Dendritic cell treated with granulocyte-macrophage colony-stimulating factor and Interleukin-4, amounts not matched to agents 40 ng/mL and 50 ng/mL, for 4 days (primary cell): ENCODE results near the gene TMEM82.
A peak's percentile ranks its signal among the peaks of the same experiment; 100 is the strongest.
"Not testable (repeated sequence)": the region's sequence is repeated elsewhere in the genome, so short reads cannot be mapped to it uniquely, and the experiment has no call there.

ENCODE experiments used
- H3K27ac Mint-ChIP-seq: one replicate; pipeline ENCODE4 v1.8.0; 2022; ENCODE audit warnings: mild to moderate bottlenecking, mixed read lengths
- H3K27me3 Mint-ChIP-seq: one replicate; pipeline ENCODE4 v1.8.0; 2022; ENCODE audit warnings: mild to moderate bottlenecking, mixed read lengths
- H3K36me3 Mint-ChIP-seq: one replicate; pipeline ENCODE4 v1.8.0; 2022; ENCODE audit warnings: low read depth, mixed read lengths
- H3K4me1 Mint-ChIP-seq: one replicate; pipeline ENCODE4 v1.8.0; 2022; ENCODE audit warnings: low read depth, mixed read lengths
- H3K4me3 Mint-ChIP-seq: one replicate; pipeline ENCODE4 v1.8.0; 2022; ENCODE audit warnings: mild to moderate bottlenecking, moderate library complexity, mixed read lengths
- H3K9me3 Mint-ChIP-seq: one replicate; pipeline ENCODE4 v1.8.0; 2022; ENCODE audit warnings: mixed read lengths
- intact Hi-C: fragments of 100-400 bp; cut with micrococcal nuclease; formaldehyde crosslinking; loops from one replicate; pipeline ENCODE4 v1.15.0; 2022

TMEM82 gene

DNA sequence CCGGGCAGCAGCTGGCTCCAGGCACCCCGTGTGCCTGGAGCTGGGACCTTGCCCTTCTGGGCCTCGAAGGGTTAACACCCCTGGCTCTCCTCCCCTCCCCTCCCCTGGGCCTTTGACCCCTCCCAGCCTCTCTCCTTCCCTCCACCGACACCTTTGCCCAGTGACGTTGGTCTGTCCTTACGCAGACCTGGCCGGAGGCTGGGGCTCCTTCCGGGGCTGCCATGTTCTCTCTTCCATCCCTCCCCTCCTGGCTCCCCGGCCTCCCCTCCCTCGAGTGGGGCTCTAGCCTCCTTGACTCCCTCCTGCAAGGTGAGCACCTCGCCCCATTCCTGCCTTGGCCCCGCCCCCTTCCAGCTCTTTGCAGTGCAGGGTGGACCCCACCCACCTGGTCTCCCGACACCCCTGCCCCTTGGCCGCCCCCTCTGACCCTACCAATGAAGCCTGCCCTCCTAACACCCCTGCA, at the start of gene TMEM82:
TSS of gene TMEM82 (plus strand) at position 161 of the 463 bp plus-strand sequence. CDS start at position 222, 61 bp downstream.
- Mint-ChIP-seq H3K36me3 (peaks cover 25% of the 10 kb centered on the region), H3K4me1 (peaks cover 13% of the 10 kb centered on the region), H3K27me3 (no peaks in the 10 kb centered on the region), H3K9me3 (no peaks in the 10 kb centered on the region), H3K27ac (no peak within 1 kb of the TSS), H3K4me3 (no peak within 1 kb of the TSS)
- intact Hi-C loops = no loop called here

DNA sequence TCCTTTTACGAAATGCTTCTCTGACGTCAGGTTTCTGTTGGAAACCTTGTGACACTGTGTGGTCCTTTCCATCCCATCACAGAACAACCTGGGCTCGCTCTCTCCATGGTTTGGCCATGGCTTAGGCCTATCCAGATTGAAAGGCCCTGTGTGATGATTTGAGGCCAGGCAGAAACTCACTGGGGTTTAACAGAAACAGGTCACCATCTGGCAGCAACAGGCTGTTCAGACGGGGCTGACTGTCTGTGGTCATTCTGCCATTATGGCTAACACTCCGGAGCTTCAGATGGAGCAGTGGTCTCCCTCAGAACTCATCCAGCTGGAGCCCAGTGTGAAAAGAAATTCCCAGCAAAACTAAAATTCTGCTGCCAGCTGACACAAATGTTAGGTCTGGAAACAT, 48.9 kb upstream of the TMEM82 start:
- Mint-ChIP-seq H3K36me3 (peaks cover 59% of the 10 kb centered on the region), H3K4me1 (peaks cover 82% of the 10 kb centered on the region), H3K27me3 (no peaks in the 10 kb centered on the region), H3K4me3 (no peak overlapping the region), H3K9me3 (no peaks in the 10 kb centered on the region), H3K27ac (peak overlapping the region; percentile 97)
- intact Hi-C loops = no loop called here

DNA sequence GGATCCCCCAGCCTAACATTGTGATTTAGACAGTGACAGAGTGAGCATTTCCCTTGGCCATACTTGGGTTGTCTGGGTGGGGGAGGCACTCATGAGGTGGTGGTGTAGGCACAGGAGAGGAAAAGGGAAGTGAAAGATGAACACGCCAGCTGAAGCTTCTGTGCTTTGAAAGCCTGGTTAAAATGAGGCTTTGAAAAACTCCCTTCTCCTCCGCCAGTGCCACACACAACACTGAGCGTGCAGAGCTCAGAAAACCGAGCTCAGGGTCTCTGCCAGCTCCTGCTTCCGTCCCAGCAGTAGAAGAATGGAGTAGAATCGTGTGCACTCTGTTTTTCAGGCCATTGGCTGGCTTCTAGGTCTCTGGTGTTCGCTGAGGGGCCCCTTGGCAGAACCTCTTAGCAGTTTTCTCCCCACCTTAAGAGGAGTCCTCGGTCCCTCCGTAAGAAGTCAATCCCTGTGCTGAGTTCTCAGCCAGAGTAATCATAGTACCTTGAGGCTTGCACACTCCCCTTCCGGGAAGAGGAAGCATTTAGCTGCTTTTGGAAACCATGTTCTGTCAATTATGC, 45.3 kb upstream of the TMEM82 start:
- Mint-ChIP-seq H3K27ac (peak overlapping the region; percentile 97), H3K36me3 (peaks cover 52% of the 10 kb centered on the region), H3K4me1 (peaks cover 81% of the 10 kb centered on the region), H3K9me3 (no peaks in the 10 kb centered on the region), H3K27me3 (no peaks in the 10 kb centered on the region), H3K4me3 (peak overlapping the region; percentile 64)
- intact Hi-C loops = loop anchor here (2.0 to 5.0 kb wide), 2 partner anchors 16 to 35 kb away; no protein-coding TSS in a partner anchor

DNA sequence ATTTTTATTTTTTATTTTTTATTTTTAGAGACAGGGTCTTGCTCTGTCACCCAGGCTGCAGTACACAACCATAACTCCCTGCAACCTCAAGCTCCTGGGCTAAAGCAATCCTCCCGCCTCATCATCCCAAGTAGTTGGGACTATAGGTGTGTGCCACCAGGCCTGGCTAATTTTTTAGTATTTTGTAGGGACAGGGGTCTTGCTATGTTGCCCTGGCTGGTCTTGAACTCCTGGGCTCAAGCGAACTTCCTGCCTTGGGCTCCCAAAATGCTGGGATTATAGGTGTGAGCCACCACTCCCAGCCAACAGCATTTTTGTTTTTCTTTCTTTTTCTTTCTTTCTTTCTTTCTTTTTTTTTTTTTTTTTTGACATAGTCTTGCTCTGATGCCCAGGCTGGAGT, 44.1 kb upstream of the TMEM82 start:
- peak overlapping the region; percentile 97 for H3K27ac Mint-ChIP-seq
- peaks cover 47% of the 10 kb centered on the region for H3K36me3 Mint-ChIP-seq
- peaks cover 79% of the 10 kb centered on the region for H3K4me1 Mint-ChIP-seq

DNA sequence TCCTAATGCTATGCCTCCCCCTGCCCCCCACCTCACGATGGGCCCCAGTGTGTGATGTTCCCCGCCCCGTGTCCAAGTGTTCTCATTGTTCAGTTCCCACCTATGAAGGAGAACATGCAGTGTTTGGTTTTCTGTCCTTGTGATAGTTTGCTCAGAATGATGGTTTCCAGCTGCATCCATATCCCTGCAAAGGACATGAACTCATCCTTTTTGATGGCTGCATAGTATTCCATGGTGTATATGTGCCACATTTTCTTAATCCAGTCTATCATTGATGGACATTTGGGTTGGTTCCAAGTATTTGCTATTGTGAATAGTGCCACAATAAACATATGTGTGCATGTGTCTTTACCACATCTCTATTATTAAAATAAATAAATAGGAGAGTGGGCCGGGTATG, 43.0 kb upstream of the TMEM82 start:
- peaks cover 79% of the 10 kb centered on the region for H3K4me1 Mint-ChIP-seq
- peaks cover 40% of the 10 kb centered on the region for H3K36me3 Mint-ChIP-seq
- H3K27me3 Mint-ChIP-seq, H3K27ac Mint-ChIP-seq, H3K4me3 Mint-ChIP-seq, H3K9me3 Mint-ChIP-seq: not testable (repeated sequence)
- intact Hi-C loops = loop anchor here (5.0 kb wide), 1 partner anchor 37 kb away; no protein-coding TSS in a partner anchor

More for the DNA sequence above, 44.1 kb upstream of the TMEM82 start:
- intact Hi-C loops = loop anchor here (5.0 kb wide), 1 partner anchor 36 kb away; no protein-coding TSS in a partner anchor
- Mint-ChIP-seq H3K27me3 (no peaks in the 10 kb centered on the region), H3K4me3 (peak overlapping the region; percentile 26), H3K9me3 (no peaks in the 10 kb centered on the region)

DNA sequence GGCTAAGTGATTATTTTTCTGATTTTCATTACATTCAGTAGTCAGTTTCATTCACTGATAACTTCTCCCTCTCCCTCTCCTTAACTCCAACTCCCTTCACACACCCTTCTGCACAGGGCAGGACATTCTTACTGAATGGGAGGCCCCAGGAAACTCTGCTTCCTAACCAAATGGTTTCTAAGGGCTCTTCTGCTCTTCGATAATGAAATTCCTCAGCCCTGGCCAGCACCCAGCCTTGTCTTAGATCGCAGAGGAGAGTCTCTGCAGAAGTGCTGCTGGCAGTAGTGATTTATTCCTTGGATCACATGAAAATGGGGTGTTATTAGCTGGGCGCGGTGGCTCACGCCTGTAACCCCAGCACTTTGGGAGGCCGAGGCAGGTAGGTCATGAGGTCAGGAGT, 41.8 kb upstream of the TMEM82 start:
- H3K36me3 Mint-ChIP-seq = peaks cover 49% of the 10 kb centered on the region
- H3K27me3 Mint-ChIP-seq = no peaks in the 10 kb centered on the region
- H3K4me3 Mint-ChIP-seq = no peak overlapping the region
- no peaks in the 10 kb centered on the region for H3K9me3 Mint-ChIP-seq
- intact Hi-C loops = no loop called here
- H3K4me1 Mint-ChIP-seq = peaks cover 77% of the 10 kb centered on the region
- peak overlapping the region; percentile 16 for H3K27ac Mint-ChIP-seq

DNA sequence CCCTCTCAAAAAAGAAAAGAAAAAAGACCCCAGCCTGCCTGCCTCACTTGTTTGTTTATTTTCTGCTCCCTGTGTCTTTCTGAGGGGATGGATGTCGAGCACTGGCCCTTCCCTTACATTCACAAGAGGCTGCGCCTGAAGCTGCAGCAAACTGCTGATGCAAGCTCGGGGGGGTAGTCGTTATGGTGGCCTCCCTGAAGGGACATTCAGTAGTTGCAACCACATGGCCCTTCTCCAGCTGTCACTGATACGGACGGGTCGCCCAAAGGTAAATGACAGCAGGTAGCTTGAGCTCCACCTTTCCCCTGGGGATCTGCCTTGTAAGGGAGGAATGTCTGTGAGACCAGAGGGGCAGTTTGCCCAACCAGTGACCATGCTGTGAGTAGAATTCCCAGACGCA, 40.5 kb upstream of the TMEM82 start:
- H3K4me3 Mint-ChIP-seq = no peak overlapping the region
- H3K4me1 Mint-ChIP-seq = peaks cover 76% of the 10 kb centered on the region
- H3K27me3 Mint-ChIP-seq = no peaks in the 10 kb centered on the region
- intact Hi-C loops = no loop called here
- peak overlapping the region; percentile 65 for H3K27ac Mint-ChIP-seq
- peaks cover 52% of the 10 kb centered on the region for H3K36me3 Mint-ChIP-seq
- H3K9me3 Mint-ChIP-seq = no peaks in the 10 kb centered on the region

DNA sequence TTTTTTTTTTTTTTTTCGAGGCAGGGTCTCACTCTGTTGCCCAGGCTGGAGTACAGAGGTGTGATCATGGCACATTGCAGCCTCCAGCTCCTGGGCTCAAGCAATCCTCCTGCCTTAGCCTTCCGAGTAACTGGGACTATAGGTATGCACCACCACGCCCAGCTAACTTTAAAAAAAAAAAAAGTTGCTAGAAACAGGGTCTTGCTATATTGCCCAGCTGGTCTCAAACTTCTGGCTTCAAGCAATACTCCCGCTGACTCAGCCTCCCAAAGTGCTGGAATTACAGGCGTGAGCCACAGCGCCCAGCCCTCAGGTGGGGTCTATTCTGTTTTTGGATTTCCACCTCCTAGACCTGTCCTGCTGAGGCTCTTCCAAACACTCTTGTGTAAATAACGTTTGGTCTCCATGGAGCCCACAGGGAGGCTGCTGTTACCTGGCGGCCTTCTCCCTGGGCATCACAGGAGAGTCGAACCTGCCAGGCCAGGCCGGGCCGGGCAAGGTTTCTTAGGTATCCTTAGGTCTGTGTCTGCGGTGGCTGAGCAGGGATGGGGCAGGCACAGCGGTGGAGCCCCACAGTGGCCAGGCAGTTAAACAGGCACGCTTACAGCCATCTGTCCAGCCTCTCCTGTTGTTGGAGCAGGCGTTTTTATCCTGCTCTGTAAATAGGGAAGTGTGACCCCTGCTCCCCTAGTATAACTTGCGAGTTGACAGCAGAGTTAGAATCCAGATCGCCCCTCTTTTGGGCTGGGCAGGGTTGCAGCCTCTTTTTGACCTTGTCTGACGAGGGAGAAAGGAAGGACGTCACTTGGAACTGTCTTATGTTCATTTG, 39.4 kb upstream of the TMEM82 start:
- Mint-ChIP-seq H3K27me3 (no peaks in the 10 kb centered on the region), H3K27ac (peak overlapping the region; percentile 89), H3K4me1 (peaks cover 76% of the 10 kb centered on the region), H3K4me3 (peak overlapping the region; percentile 55), H3K9me3 (no peaks in the 10 kb centered on the region), H3K36me3 (peaks cover 54% of the 10 kb centered on the region)
- intact Hi-C loops = no loop called here

DNA sequence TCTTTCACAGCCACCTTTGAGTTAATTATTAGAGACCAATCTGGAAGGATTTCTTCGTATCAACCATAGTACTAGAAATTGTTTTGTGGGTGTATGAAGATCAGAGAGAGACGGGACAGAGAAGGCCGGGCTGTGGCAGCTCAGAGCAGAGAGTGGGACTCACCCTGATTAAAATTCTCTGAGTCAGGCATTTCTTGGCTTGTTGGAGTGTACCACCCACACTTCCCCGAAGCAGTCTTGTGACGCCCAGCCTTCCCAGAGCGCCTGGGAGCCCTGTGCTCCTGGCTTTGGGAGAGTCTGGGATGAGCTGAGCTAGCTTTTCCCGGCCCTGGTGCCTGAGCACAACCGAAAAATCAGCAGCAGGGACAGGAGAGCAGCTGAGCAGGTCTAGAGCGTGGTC, 38.7 kb upstream of the TMEM82 start:
- H3K9me3 Mint-ChIP-seq = no peaks in the 10 kb centered on the region
- peaks cover 71% of the 10 kb centered on the region for H3K4me1 Mint-ChIP-seq
- H3K27ac Mint-ChIP-seq = peak overlapping the region; percentile 89
- H3K36me3 Mint-ChIP-seq = peaks cover 54% of the 10 kb centered on the region
- H3K27me3 Mint-ChIP-seq = no peaks in the 10 kb centered on the region
- intact Hi-C loops = no loop called here
- H3K4me3 Mint-ChIP-seq = peak overlapping the region; percentile 55

DNA sequence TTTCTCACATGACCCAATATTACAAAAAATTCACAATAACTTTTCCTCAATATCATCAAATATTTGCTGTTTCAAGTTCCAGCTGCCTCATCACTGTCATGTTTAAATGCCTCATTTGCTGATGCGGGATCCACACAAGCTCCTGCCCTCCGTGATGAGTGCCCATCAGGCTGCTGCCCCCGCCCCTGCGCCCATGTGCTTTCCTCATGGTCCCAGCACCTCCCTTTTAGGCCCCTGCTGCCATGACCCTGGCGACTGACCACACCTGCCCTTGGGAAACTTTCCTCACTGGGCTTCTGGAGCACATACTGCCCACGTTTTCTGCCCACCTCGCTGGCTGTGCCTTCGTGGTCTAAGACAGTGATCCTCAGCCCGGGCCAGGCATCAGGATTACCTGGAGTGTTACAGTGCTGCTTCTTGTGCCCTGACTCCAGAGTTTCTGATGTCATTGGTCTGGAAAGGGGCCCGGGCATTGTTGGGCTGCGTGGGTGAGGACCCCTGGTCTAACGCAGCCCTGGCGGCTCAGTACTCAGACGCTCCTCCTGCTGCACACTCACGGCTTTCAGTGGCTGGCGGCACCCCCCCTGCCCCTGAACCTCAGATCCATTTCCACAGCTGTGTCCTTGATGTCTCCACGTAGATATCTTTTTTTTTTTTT, 37.6 kb upstream of the TMEM82 start:
- Mint-ChIP-seq H3K4me1 (peaks cover 64% of the 10 kb centered on the region), H3K9me3 (no peaks in the 10 kb centered on the region), H3K4me3 (no peak overlapping the region), H3K36me3 (peaks cover 54% of the 10 kb centered on the region), H3K27ac (peak overlapping the region; percentile 89), H3K27me3 (no peaks in the 10 kb centered on the region)
- intact Hi-C loops = no loop called here

DNA sequence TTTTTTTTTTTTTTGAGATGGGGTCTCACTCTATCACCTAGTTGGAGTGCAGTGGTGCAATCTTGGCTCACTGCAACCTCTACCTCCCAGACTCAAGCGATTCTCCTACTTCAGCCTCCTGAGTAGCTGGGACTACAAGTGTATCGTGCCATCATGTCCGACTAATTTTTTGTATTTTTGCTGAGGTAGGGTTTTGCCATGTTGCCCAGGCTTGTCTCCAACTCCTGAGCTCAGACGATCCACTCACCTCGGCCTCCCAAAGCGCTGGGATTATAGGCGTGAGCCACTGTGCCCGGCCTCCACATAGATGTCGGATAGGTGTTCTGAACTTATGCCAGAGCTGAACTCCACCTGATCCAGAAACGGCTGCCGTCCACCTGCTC, 37.1 kb upstream of the TMEM82 start:
- peaks cover 64% of the 10 kb centered on the region for H3K4me1 Mint-ChIP-seq
- H3K27ac Mint-ChIP-seq = peak overlapping the region; percentile 89
- H3K27me3 Mint-ChIP-seq = no peaks in the 10 kb centered on the region
- intact Hi-C loops = no loop called here
- no peak overlapping the region for H3K4me3 Mint-ChIP-seq
- H3K36me3 Mint-ChIP-seq = peaks cover 53% of the 10 kb centered on the region
- H3K9me3 Mint-ChIP-seq = no peaks in the 10 kb centered on the region

DNA sequence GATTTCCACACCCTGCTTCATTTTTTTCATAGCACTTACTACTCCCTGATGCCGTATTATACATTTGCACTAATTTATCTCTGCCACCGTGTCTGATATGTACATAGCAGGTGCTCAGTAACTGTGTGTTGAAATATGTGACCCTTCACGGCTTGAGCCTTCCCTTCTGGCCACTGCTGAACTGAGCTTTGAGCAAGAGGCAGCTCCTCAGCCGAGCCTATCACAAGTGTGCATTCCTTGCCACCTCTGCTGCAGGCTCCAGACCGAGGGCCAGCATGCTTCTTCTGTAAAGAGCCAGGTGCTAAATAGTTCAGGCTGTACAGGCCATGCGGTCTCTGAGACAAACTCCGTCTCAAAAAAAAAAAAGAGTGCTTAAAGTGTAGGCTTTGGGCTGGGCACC, 35.5 kb upstream of the TMEM82 start:
- H3K9me3 Mint-ChIP-seq = no peaks in the 10 kb centered on the region
- intact Hi-C loops = no loop called here

DNA sequence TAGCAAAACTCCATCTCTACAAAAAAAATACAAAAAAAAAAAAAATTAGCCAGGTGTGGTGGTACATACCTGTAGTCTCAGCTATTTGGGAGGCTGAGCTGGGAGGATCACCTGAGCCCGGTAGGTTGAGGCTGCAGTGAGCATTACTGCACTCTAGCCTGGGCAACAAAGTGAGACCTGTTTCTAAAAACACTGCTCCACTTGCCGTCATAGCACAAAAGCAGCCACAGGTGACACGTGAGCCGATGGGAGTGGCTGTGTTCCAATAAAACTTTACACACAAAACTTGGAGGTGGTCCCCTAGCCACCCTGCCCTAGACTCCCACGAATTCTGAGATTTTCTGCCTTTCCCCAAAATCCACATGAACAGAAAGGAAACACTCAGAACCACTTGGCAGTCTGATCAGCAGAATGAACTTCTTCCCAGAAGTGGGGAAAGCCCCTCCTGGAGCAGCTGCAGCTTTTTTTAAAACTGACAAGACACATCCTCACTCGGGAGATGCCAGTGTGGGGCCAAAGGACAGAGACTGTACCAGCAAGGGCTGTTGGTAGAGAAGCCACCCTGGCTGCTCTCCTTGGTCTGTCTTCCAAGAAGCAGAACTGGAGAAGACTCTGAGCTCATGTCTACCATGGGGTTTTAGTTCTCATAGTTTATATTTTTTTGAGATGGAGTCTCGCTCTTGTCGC, 34.9 kb upstream of the TMEM82 start:
- peaks cover 38% of the 10 kb centered on the region for H3K36me3 Mint-ChIP-seq
- intact Hi-C loops = no loop called here
- H3K4me3 Mint-ChIP-seq = no peak overlapping the region
- H3K4me1 Mint-ChIP-seq = peaks cover 48% of the 10 kb centered on the region
- H3K27ac Mint-ChIP-seq = peak overlapping the region; percentile 44
- no peaks in the 10 kb centered on the region for H3K9me3 Mint-ChIP-seq
- no peaks in the 10 kb centered on the region for H3K27me3 Mint-ChIP-seq

More for the DNA sequence above, 35.5 kb upstream of the TMEM82 start:
- Mint-ChIP-seq H3K36me3 (peaks cover 44% of the 10 kb centered on the region), H3K27ac (no peak overlapping the region), H3K27me3 (no peaks in the 10 kb centered on the region), H3K4me3 (no peak overlapping the region), H3K4me1 (peaks cover 55% of the 10 kb centered on the region)
